NCI-H82 (cell line): Measurements from ENCODE around the gene APPL1.
A peak's percentile ranks its signal among the peaks of the same experiment; 100 is the strongest.

Experiments
- DNase-seq: peaks from one replicate; lab custom pipeline; 2025; lab: John Stamatoyannopoulos, UW

APPL1 gene

DNA sequence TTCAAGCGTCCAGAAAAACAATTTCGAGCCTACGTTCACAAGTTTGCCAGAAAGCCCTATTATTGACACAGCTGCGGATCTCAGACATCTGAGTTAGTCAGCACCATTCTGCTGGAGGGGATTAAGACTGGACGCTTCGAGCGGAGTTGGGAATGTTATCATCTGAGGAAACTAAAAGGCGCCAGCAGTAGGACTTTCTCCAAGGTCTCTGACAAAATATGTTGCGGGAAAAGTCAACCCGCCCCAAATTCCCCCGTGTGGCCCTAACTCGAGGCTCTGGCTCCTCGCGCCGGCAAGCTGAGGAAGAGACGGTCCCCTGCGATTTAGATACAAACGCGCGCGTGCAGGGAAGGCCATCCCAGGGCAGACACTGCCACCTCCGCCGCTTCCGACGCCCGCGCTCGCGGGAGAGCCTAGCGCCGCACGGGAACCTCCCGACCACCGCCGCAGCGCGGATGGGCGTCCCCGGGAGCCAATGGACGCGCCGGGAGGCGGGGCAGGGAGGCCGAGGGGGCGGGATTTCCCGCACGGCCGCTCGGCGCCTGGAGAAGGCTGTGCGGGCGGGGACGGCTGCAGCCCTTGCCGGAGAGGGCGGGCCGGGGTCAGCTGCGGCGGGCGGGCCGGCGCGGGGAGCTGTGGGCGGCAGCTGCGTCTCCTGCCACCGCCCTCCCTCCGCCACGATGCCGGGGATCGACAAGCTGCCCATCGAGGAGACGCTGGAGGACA lies at the start of gene APPL1:
Gene APPL1, plus strand, starts transcription at position 526 of the 726 bp plus-strand sequence. Its CDS starts 155 bp downstream, at position 681.
- DNase-seq: peak; percentile 92

GRCh38 chr3:57179580-57180410 lies 47.7 kb upstream of the APPL1 start:
- DNase-seq: peak; percentile 35

- peak; percentile 87 for DNase-seq
Observed at GRCh38 chr3:57184526-57184925, 43.0 kb upstream of the APPL1 start.

DNA sequence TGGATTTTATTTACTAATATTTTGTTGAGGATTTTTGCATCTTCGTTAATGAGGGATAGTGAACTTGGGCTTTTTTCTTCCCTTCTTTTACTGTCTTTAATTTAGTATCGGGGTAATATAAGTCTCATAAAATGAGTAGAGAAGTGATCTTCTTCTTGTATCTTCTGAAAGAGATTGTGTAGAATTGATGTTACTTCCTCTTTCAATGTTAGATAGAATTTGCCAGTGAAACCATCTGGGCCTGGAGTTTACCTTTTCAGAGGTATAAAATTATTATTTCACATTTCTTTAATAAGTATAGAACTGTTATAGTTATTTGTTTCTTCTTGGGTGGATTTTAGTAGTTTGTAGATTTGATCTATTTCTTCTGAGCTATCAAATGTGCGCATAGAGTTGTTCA lies 35.5 kb upstream of the APPL1 start:
- no peak for DNase-seq

GRCh38 chr3:57194641-57195040 lies 32.9 kb upstream of the APPL1 start:
- DNase-seq: peak; percentile 55

DNA sequence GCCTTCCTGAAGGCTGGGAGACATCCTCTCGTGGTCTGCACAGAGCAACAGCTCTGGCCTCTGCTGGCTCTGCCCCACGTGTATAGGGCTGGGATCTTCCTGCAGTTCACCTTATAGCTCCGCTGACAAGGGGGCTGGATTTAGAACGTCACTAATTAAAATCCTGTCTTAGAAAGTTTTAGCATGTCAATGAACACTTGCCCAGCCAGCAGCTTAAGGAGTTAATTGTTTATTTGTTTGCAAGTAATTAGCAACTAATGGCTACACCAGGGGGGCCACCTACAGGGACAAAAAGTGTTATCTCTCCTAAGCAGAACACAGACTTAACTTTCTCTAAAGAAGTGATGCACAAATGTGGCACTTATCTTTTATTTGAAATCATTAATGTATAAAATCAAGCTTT lies 27.6 kb upstream of the APPL1 start, which contains the start of gene HESX1:
Gene HESX1, minus strand, starts transcription at position 84 of the 403 bp plus-strand sequence. Its CDS starts 60 bp downstream, at position 24.
- DNase-seq: peak; percentile 56

DNA sequence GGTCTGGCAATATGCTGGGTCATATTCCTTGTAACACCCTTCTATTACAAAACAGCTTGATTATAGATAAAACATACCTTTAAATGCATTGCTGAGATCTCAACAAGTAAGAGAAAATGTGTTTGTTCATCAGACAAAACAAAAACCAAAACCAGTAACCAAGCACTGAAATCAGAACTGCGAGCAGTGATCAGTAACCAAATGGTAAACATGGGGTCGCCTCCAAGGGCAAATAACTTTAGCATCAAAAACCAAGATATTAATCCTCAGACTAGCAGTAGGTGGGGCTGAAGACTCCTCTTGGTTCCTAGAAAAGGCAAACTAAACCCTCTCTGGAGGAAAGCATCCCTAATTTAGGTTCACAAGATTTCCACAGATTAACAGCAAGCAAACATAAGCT lies 21.1 kb upstream of the APPL1 start:
- DNase-seq: peak; percentile 9

DNA sequence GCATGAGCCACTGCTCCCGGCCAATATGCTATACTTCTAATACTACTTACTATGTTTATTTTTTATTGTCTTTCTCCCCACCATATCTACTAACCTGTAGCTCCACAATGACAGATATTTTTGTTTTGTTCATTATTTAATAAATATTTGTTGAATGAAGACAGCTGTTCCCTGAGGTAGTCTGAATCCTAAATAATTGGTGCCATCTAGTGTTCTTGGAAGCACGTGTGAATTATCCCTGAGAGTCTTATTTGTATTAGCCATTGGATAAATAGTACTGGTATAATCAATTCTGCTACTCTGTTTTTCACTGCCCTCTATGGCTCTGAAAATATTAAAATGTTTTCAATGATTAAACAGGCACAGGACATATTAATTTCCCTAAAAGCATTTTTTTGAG lies 5.6 kb upstream of the APPL1 start:
- peak; percentile 28 for DNase-seq

DNA sequence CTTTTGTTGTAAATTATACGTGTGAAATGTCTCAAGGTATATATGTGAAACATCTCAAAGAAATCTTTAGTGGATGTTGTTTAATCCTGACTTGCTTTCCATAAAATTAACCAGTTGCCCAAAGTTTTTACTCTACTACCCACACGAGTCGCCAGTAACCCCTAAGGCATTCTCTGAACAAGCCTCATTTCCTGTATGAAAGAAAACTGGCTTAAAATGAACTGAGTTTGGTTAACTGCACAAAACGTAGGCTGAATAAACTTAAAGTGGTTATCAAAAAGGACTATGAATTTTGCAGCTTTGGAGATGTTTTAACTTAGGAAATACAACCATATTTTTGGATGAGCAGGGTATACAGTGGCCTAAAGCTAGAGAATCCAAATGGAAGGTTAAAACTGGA lies 2.7 kb upstream of the APPL1 start:
- DNase-seq: no peak

GRCh38 chr3:57226176-57226575 lies 1.4 kb upstream of the APPL1 start:
- no peak for DNase-seq

DNA sequence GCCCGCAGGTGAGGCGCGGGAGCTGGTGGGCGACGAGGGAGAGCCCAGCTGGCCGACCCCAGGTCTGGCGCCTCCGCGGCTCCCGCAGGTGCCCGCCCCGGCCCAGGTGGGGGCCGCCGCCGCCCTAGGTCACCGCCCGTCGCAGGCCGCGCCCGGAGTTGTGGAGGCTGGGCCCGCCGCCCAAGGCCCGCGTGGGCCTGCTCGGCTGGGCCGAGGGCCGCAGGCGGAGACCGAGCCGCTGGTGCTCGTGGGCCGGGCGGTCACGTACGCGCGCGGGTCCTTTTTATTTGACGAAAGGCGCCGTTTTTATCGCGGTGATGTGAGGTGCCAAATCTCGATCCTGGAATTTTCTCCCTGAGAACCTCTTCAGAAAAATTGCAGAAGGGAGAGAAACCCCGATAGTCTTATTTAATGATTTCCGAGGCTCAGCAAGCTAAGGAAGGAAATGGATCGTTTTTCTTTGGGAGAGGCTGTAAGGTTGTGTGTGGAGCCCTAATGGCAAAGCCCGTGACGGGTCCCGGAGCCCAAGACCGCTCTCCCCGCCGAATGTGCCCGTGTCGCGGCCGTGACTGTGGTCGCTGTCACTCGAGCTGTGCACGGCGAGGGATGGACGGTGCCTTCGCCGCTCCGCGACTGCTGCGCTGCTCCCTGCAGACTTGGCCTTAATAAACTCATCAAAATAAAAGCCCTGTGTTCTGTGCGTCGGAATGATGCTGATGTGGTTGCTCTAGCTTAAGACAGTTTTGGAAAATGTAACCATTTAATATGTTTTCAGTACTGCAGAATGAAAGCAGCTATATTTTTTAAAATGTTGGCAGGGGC lies 612 bp downstream of the APPL1 start:
- peak; percentile 60 for DNase-seq

DNA sequence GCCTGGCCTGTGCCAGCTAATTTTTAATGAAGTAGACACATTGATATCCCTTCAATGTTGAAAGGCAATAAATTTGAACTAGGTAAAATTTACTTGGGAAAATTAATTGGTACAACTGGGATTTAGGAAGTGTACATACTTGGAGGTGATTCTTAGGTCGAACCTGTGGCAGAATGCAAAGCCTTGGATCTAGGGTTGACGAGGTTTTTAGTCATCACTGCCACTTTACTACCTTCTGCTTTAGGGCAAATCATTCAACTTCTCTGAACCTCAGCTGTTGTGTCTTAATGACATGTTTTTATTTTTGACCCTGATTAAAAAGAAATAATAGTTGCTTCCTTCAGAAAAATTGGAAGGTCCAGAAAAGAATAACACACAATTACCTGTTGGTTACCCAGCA lies 2.5 kb downstream of the APPL1 start:
- no peak for DNase-seq

DNA sequence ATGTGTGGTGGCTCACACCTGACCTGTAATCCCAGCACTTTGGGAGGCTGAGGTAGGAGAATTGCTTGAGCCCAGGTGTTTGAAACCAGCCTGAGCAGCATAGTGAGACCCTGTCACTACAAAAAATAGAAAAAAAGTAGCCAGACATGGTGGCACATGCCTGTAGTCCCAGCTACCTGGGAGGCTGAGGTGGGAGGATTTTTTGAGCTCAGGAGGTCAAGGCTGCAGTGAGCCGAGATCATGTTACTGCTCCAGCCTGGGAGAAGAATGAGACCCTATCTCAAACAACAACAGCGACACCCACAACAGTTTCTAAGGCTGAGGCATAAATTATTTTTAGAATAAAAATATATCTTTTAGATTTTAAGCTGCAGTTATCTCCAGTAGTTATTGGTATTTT lies 6.3 kb downstream of the APPL1 start:
- no peak for DNase-seq

GRCh38 chr3:57234613-57235575 lies 7.4 kb downstream of the APPL1 start:
- no peak for DNase-seq

- DNase-seq: no peak
Observed at GRCh38 chr3:57244946-57245345, 17.4 kb downstream of the APPL1 start.

DNA sequence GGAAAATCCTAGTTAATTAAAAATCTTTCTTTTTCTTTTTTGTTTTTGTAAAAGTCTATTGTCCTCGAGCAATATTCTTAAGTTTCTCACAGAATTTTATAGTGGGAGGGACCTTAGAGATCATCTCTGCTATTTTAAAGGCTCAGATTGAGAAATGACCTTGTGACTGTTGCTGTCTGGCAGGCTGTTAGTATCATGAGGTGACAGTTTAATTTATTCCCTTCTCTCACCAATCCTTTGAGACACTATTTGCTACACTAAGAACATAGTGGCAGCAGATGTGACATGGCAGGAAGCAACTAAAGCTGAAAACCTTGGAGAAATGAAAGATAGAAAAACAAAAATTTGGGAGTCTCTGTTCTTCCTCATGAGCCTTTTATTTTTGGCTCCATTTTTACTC lies 24.9 kb downstream of the APPL1 start:
- DNase-seq: no peak

GRCh38 chr3:57256844-57257243 lies 29.3 kb downstream of the APPL1 start:
- DNase-seq: no peak

DNA sequence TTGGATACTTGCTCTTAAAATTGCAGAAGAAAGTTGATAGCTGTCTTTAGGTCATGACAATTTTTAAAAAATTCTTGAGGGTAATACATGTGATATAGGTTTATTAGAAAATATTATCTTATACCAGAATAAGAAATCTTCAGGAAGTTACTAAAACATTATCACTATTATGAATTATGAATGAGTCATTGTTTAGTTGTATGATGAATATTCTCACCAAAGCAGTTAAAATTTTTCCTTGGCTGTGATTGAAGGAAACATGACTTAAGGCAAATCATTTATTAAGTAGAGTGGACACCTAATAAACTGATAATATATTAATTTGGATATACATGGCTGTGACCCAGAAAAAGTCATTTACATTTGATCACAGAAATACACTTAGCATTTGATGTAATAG lies 30.1 kb downstream of the APPL1 start:
- DNase-seq: no peak

DNA sequence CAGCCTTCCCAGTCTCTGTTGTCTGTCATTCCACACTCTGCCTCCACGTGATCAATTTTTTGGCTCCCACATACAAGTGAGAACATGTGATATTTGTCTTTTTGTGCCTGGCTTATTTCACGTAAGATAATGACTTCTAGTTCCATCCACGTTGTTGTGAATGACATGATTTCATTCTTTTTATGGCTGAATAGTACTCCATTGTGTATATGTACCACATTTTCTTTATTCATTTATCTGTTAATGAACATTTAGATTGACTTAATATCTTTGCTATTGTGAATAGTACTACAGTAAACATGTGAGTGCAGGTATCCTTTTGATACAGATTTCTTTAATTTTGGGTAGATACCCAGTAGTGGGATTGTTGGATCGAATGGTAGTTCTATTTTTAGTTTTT lies 33.6 kb downstream of the APPL1 start:
- no peak for DNase-seq

- no peak for DNase-seq
Observed at GRCh38 chr3:57261929-57262328, 34.4 kb downstream of the APPL1 start.

DNA sequence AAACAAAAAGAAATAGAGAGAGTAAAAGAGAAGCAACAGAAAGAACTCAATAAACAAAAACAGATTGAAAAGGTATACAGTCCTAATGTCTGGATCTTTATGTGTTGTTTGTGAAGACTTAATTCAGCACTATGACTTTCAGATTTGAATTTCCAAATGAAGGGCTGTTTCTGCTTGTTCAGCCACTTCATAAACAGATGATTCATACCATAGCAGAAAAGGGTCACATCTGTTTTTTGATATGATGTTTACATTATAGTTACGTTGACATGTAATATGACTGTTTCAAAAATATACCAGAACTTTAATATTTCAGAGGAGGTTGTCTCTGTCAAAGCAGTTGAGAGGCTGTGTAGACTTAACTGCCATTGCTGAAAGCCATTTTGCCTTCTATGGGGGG lies 40.9 kb downstream of the APPL1 start:
- DNase-seq: no peak
